GM12878 (cell line): Measurements from ENCODE around the gene HYPK. TPM values are rescaled to one million over a fixed set of nuclear protein-coding genes. Genes with fewer than 3 reads are reported as not detected.

Experiments used
- ATAC-seq: fragments of 200-7000 bp; cut with Tn5 transposase; 3 replicates; pipeline ENCODE4 v1.9.1; 2020; ENCODE audit warnings: mild to moderate bottlenecking, moderate library complexity
- BruUV-seq: library from RNA; stranded (reverse); fragments of 400-500 nt; replicated peaks from 2 replicates; lab custom pipeline; 2021; lab: Mats Ljungman, UMichigan
- CTCF ChIA-PET: fragments of 300-600 bp; sonication (Branson Sonifier 250); formaldehyde crosslinking; extraction: SDS; loops from one replicate; lab custom pipeline; 2021; ENCODE audit warnings: inconsistent platforms; lab: Yijun Ruan, JAX
- POLR2A ChIA-PET: fragments of 350-600 bp; formaldehyde crosslinking; extraction: SDS; loops from one replicate; lab custom pipeline; 2021; ENCODE audit warnings: inconsistent platforms; lab: Charles Lee
- RAD21 ChIA-PET: fragments of 300-600 bp; sonication (Branson Sonifier 250); formaldehyde crosslinking; loops from one replicate; lab custom pipeline; 2023; ENCODE audit warnings: antibody characterized with exemption; ENCODE audit not compliant: unreplicated experiment; lab: Charles Lee
- SMC1A ChIA-PET: fragments of 300-600 bp; sonication (Branson Sonifier 250); formaldehyde crosslinking; loops from one replicate; lab custom pipeline; 2023; ENCODE audit not compliant: unreplicated experiment, uncharacterized antibody; lab: Charles Lee
- DNase-seq: peaks from one replicate; pipeline ENCODE4 v3.0.0-alpha.2; 2011; ENCODE audit warnings: low read depth, low spot score
- FAIRE-seq: peaks from 3 replicates; lab custom pipeline; 2011; peaks lifted over from hg19 to GRCh38; lab: Jason Lieb, UNC
- H2AFZ ChIP-seq: 2 replicates; pipeline ENCODE4 v1.6.0; 2011; ENCODE audit warnings: low read depth, low read length, control low read depth; ENCODE audit not compliant: control insufficient read depth
- H3K27ac ChIP-seq: 2 replicates; pipeline ENCODE4 v1.5.1; 2011; ENCODE audit warnings: control low read depth; ENCODE audit not compliant: control insufficient read depth, insufficient read depth
- H3K27me3 ChIP-seq, 2 experiments: replicated peaks in 1 of 2; 2 replicates each; pipeline versions ENCODE4 v1.6.0 to v1.6.1; 2011; ENCODE audit warnings: low read length in 1 of 2; ENCODE audit not compliant: control insufficient read depth in 2 of 2, insufficient read depth in 2 of 2
- H3K36me3 ChIP-seq, 2 experiments: 2 replicates each; pipeline ENCODE4 v1.5.1; 2011; ENCODE audit warnings: low read length in 1 of 2; ENCODE audit not compliant: control insufficient read depth in 2 of 2, insufficient read depth in 2 of 2
- H3K4me1 ChIP-seq: 2 replicates; pipeline ENCODE4 v1.6.1; 2011; ENCODE audit warnings: mild to moderate bottlenecking, low read length, moderate library complexity, mixed read lengths; ENCODE audit not compliant: control insufficient read depth, insufficient read depth
- H3K4me2 ChIP-seq: 2 replicates; pipeline ENCODE4 v1.6.0; 2011; ENCODE audit warnings: control low read depth; ENCODE audit not compliant: control insufficient read depth, insufficient read depth
- H3K4me3 ChIP-seq: fragments of 200-600 bp; sonication (generic); 2 replicates; pipeline ENCODE4 v1.5.1; 2016
- H3K79me2 ChIP-seq: 2 replicates; pipeline ENCODE4 v1.6.0; 2011; ENCODE audit warnings: low read length; ENCODE audit not compliant: control insufficient read depth, insufficient read depth
- H3K9ac ChIP-seq: 2 replicates; pipeline ENCODE4 v1.8.0; 2011; ENCODE audit warnings: low read length, control low read depth, mixed read lengths; ENCODE audit not compliant: control insufficient read depth, insufficient read depth
- H3K9me3 ChIP-seq: replicated peaks from 3 replicates; pipeline ENCODE4 v1.5.1; 2011; ENCODE audit warnings: mild to moderate bottlenecking, low read length; ENCODE audit not compliant: control insufficient read depth, insufficient read depth
- H4K20me1 ChIP-seq: 2 replicates; pipeline ENCODE4 v1.6.0; 2011; ENCODE audit not compliant: control insufficient read depth, insufficient read depth
- HDAC6 ChIP-seq: fragments of 200-600 bp; sonication (generic); IDR thresholded peaks from one replicate; pipeline ENCODE4 v1.8.0; 2017; ENCODE audit warnings: antibody characterized with exemption; ENCODE audit not compliant: unreplicated experiment
- IRF4 ChIP-seq: IDR thresholded peaks from 2 replicates; pipeline ENCODE4 v1.6.1; 2011; ENCODE audit warnings: low read depth, low read length
- KDM1A ChIP-seq: fragments of 200-600 bp; sonication (generic); IDR thresholded peaks from 2 replicates; pipeline ENCODE4 v1.6.1; 2016; ENCODE audit warnings: borderline replicate concordance
- MEF2B ChIP-seq: fragments of 450-650 bp; IDR thresholded peaks from 2 replicates; pipeline ENCODE4 v1.6.1; 2018; ENCODE audit warnings: mild to moderate bottlenecking, moderate library complexity; ENCODE audit not compliant: partially characterized antibody, poor library complexity, severe bottlenecking
- MLLT1 ChIP-seq: fragments of 450-650 bp; IDR thresholded peaks from 2 replicates; pipeline ENCODE4 v1.6.1; 2016; ENCODE audit warnings: mild to moderate bottlenecking
- MXI1 ChIP-seq: fragments of 150-350 bp; IDR thresholded peaks from 2 replicates; pipeline ENCODE4 v1.6.1; 2011; ENCODE audit warnings: low read depth, mild to moderate bottlenecking, inconsistent platforms, low read length, improper control_type of control experiment
- NR2C2 ChIP-seq: IDR thresholded peaks from 2 replicates; pipeline ENCODE4 v1.6.1; 2011; ENCODE audit warnings: borderline replicate concordance, low read depth; ENCODE audit not compliant: control insufficient read depth, insufficient read length
- PBX3 ChIP-seq: IDR thresholded peaks from 2 replicates; pipeline ENCODE4 v1.6.1; 2011; ENCODE audit warnings: mild to moderate bottlenecking, low read depth, low read length, moderate library complexity; ENCODE audit not compliant: insufficient replicate concordance
- POLR2AphosphoS2 ChIP-seq: IDR thresholded peaks from 2 replicates; pipeline ENCODE4 v1.6.1; 2011; ENCODE audit warnings: low read depth, mild to moderate bottlenecking, low read length, improper control_type of control experiment, moderate library complexity
- RELB ChIP-seq: fragments of 450-650 bp; IDR thresholded peaks from 2 replicates; pipeline ENCODE4 v1.6.1; 2017; ENCODE audit warnings: low read depth, mild to moderate bottlenecking, moderate library complexity
- TARDBP ChIP-seq: IDR thresholded peaks from 2 replicates; pipeline ENCODE4 v1.6.1; 2016; ENCODE audit warnings: borderline replicate concordance
- ZNF217 ChIP-seq: fragments of 450-650 bp; IDR thresholded peaks from 2 replicates; pipeline ENCODE4 v1.6.1; 2017; ENCODE audit warnings: antibody characterized with exemption, mild to moderate bottlenecking
- WGBS: methylation state at CpG from one replicate; pipeline ENCODE4 v1.1.6; 2016; ENCODE audit warnings: low lambda C conversion rate; ENCODE audit not compliant: insufficient replicate concordance, insufficient coverage; ENCODE audit errors: missing lambda C conversion rate; 5-methylcytosine and 5-hydroxymethylcytosine counted together
- in situ Hi-C: fragments of 300-500 bp; cut with MboI; formaldehyde crosslinking; loops from 9 replicates; pipeline ENCODE4 v1.14.3; 2018; ENCODE audit warnings: mixed read lengths
- intact Hi-C: fragments of 100-400 bp; cut with micrococcal nuclease; formaldehyde crosslinking; loops from one replicate; pipeline ENCODE4 v1.14.2; 2022; ENCODE audit not compliant: unreplicated experiment
- polyA plus RNA-seq, 11 experiments: library from polyadenylated mRNA; depleted of rRNA in 4 of 11; unstranded in 6 of 11; stranded (reverse) in 5 of 11; fragments of >200 nt; fragmentation: Nextera tagmentation in 4 of 11; fragmentation: Illumina TruSeq in 1 of 11; extraction: Ambion mirVana in 4 of 11; extraction: Trizol in 1 of 11; gene quantifications; 1 replicate in 1 of 11; 2 replicates in 10 of 11; pipeline versions ENCODE4 v1.2.1 to v1.2.3, GENCODE V29; 2011 to 2016; ENCODE audit warnings: inconsistent platforms in 2 of 11, missing spikeins in 2 of 11, low read depth in 1 of 11
- total RNA-seq, 4 experiments: library from RNA; depleted of rRNA in 3 of 4; stranded (reverse); fragments of >200 nt in 3 of 4; fragmentation: Illumina TruSeq in 1 of 4; extraction: Trizol in 1 of 4; gene quantifications; 2 replicates each; pipeline versions ENCODE4 v1.2.1 to v1.2.3, GENCODE V29; 2013 to 2021

HYPK gene
- total and polyA plus RNA-seq, 10 of the 15 experiments (the other 5 are each of a cell fraction or from before 2014, with no cell fraction given) = 8.0 to 38.4 (median 17.5) TPM

GRCh38 chr15:43824302-43825246 lies 24.2 kb downstream of the HYPK start, which contains the start of gene MFAP1:
Gene MFAP1, minus strand, starts transcription at chr15:43824690. Its CDS starts 121 bp downstream, at chr15:43824569.
- Histone ChIP-seq H4K20me1 (no peaks in the 10 kb centered on the region), H3K36me3 (peaks cover 0 to 3% of the 10 kb centered on the region in 2 experiments; a peak in 2 of 4 replicates), H3K27ac (peak within 1 kb of the TSS; percentile 86), H3K4me1 (peaks cover 10% of the 10 kb centered on the region; the same call in 1 of the 2 replicates), H3K27me3 (no peaks in the 10 kb centered on the region), H2AFZ (peak within 1 kb of the TSS; percentile 63), H3K9me3 (no peaks in the 10 kb centered on the region), H3K4me3 (peak within 1 kb of the TSS; percentile 78), H3K9ac (peak within 1 kb of the TSS; percentile 80), H3K79me2 (peaks cover 80% of the 10 kb centered on the region), H3K4me2 (peak within 1 kb of the TSS; percentile 82)
- CTCF ChIA-PET = interaction anchor here (0.7 to 2.0 kb wide), 8 partner anchors 8 to 54 kb away, joined by 3 to 19 read pairs (median 3); partner anchors contain the start of genes ELL3 and SERF2
- FAIRE-seq (peak; percentile 99), ATAC-seq (peak; percentile 78), DNase-seq (peak; percentile 93)
- SMC1A ChIA-PET = interaction anchor here (0.8 to 4.3 kb wide), 13 partner anchors 13 to 54 kb away, joined by 3 to 34 read pairs (median 4); partner anchors contain the start of genes ELL3, HYPK, SERF2 and SERINC4
- RAD21 ChIA-PET = interaction anchor here (1.0 to 3.4 kb wide), 10 partner anchors 13 to 75 kb away, joined by 3 to 27 read pairs (median 4); partner anchors contain the start of genes ELL3, HYPK and SERINC4
- intact Hi-C loops = loop anchor here (5.0 kb wide), 2 partner anchors 32 to 47 kb away; partner anchors contain the start of genes ELL3 and SERF2
- in situ Hi-C loops = no loop called here
- 4% methylated on average over 45 of the region's 46 CpGs for WGBS
- BruUV-seq = TSS peak; percentile 93
- POLR2A ChIA-PET = interaction anchor here (0.5 to 6.3 kb wide), 19 partner anchors 12 to 817 kb away, joined by 3 to 74 read pairs (median 4); partner anchors contain the start of genes ELL3, HYPK, SERF2 and SERINC4
- no peak for TF ChIP-seq IRF4
- peak; percentile 73; the same call in 1 of the 2 replicates for TF ChIP-seq MXI1
- no peak for TF ChIP-seq TARDBP
- TF ChIP-seq NR2C2 = no peak
- peak; percentile 75 for TF ChIP-seq MLLT1
- no peak for TF ChIP-seq MEF2B
- TF ChIP-seq PBX3 = no peak
- TF ChIP-seq RELB = peak; percentile 87
- no peak for TF ChIP-seq KDM1A
- TF ChIP-seq POLR2AphosphoS2 = 0 out of 2 replicates have a peak, but pooled peaks have one; percentile 64
- TF ChIP-seq HDAC6 = peak; percentile 45
- no peak for TF ChIP-seq ZNF217
